CD4-positive, alpha-beta T cell treated with Interleukin-10 for 1 hour (primary cell): Measurements from ENCODE around the gene TACC2.
A peak's percentile ranks its signal among the peaks of the same experiment; 100 is the strongest.

Experiments used
- DNase-seq: peaks from one replicate; pipeline ENCODE4 v3.0.0-alpha.2; 2020

TACC2 gene

GRCh38 chr10:122286867-122287266 lies 297.9 kb downstream of the TACC2 start:
- no peak for DNase-seq

DNA sequence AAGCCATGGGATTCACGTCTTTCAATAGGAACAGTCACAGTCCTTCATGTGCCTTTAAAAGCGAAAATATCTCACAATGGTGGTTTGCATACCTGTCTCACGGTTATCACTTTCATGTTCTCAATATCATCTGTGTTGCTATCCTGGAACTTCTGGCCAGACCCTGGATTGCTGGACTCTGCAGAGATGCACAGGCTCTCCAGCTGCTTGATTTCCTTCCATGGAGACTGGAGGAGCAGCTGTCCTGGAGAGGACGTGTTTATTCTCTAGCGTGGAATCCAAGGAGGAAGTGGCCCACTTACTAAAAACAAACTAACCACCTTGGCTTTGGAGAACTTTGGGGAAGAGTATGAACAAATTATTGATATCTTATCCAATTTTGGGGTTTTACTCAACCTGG lies 298.6 kb downstream of the TACC2 start:
- DNase-seq, result no peak

GRCh38 chr10:122288262-122288661 lies 299.3 kb downstream of the TACC2 start:
- no peak for DNase-seq

GRCh38 chr10:122288917-122289316 lies 300.0 kb downstream of the TACC2 start:
- DNase-seq, result no peak

DNA sequence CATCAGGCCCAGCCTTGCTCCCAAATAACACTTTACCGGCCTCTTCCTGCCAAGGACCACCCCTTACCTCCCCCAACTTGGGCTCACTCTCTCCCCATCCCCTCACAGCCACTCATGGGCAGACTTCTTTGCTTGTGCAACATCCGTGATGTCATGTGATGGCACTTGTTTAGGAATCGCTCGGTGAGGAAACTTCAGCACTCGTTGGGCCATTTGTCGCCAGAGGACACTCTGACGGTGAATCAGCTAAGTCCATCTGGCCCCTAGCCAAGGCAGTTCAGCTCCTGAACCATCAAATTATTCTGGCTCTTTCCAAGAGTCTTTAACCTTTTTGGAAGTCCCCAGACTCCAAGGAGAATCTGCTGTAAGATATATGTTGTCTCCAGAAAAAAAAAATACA lies 301.4 kb downstream of the TACC2 start:
- no peak for DNase-seq

DNA sequence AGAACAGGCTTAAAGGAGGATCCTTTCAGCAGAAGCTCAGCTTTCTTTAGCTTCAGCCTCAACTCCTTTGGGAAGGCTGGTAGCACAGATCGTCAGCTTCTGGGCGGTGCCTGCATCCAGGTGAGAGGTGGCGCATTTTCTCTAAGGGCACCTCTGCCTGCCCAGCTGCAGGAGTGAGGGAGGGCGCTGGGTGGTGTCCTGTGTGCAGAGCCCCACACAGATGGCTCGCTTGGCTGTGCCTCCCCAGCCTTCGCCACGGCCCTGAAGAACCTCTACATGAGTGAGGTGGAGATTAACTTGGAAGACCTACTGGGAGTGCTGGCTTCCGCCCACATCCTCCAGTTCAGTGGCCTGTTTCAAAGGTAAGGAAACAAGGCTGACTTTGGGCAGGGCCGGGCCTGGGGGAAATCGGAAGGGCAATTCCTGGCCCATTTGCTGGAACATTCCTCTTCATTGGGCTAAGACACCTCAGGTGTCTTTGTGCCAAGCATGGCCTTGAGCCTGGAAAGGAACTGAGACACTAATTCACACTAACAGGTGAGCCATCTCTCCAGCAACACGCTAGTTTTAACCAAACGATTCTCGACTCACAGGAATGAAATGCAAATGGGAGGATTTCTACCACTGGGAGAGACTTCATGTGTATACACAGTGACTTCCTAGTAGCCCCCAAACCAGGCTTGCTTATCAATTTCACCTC lies 302.0 kb downstream of the TACC2 start:
- no peak for DNase-seq

DNA sequence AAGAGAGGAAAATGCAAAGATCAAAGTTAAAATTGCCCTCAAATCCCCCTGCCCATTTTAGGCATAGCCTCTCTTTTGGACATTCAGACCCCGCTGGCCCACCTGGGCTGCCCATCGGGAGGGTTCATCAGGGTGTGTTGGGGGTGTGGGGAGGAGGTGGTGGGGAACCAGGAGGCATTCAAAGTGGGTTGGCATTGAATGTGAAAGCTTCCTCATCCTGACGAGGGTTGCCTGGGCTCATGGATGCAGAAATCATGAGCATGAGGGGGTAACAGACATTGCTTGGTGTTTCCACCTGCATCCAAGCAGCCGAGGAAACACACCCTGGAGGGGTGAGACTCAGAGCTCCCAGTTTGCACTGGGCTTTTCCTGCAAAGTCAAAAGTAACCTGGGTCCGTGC lies 302.8 kb downstream of the TACC2 start:
- no peak for DNase-seq

DNA sequence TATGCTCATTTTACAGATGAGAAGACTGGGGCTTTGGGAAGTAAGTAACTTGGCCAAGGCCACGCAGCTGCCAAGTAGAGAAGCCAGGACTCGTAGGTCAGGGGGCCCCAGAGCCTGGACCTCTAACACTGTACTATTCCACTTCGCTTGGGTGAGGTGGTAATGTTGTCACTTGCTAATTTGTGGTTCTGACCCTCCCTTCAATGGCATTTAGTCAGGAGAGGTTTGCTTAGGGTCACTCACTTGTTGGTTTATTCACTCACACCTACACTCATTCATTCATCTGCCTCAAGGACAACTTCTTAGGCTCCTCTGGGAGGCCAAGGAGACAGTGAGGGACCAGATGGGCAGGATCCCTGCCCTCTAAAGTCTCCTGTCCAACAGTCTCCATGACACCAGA lies 303.4 kb downstream of the TACC2 start:
- no peak for DNase-seq

GRCh38 chr10:122293156-122293960 lies 304.4 kb downstream of the TACC2 start:
- DNase-seq, result no peak

GRCh38 chr10:122293961-122294380 lies 305.0 kb downstream of the TACC2 start:
- no peak for DNase-seq

DNA sequence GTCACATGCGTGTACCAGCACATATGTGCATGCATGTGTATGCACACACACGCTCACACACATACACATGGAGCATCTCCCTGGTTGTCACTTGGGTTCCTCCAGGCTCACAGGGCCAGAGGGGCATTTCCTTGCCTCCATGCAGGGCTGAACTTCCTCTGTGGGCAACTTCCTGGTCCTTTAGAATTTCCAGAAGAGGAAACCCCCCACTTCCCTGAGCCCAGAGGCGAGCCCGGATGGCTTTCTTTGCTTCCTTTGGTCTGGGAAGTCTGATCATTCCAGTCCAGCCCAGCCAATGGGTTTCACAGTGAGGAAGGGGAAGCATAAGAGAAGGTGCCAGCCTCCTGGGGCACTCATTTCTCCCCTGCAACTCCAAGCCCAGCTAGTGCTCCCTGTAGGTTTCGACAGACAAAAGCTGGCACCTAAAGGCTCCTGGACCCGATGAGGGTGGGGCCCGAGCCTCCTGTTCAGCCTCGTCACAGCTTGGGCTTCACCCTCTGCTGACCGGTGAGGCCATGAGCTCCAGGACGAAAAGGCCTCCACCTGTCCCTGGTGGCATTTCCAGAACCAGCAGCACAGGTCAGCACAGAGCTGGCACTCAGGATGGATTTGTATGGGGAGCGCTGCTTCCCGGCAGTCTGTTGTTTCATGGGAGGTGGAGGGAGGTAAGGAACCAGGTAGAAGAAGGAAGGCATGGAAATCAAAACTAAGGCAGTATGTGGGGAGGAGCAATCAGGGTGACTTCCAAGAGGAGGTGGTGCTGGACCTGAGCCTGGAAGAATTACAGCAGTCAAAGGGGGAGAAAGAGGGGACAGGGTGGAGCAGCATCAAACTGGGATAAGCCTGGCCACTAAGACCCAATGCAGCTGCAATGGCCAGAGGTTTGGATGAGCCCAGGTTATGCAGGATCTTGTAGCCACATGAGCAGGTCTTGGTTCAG lies 305.8 kb downstream of the TACC2 start:
- DNase-seq, result no peak

DNA sequence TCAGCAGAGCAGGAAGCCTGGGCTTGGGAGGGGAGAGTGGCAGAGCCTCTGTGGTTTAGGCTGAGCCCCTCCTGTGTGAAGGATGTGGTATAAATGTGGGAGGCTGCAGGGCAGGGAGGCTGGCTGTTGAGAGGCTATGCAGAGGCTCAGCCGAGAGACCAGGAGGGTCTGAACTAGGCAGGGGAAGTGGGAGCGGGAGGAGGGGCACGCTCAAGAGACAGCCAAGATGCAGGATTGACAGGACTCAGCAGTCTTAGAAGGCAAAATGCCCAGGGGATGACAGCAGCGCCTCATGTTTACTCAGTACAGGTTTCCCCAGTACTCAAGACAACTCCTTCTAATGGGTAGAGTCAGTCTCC lies 306.5 kb downstream of the TACC2 start:
- DNase-seq, result no peak

GRCh38 chr10:122296363-122297120 lies 307.6 kb downstream of the TACC2 start:
- no peak for DNase-seq

DNA sequence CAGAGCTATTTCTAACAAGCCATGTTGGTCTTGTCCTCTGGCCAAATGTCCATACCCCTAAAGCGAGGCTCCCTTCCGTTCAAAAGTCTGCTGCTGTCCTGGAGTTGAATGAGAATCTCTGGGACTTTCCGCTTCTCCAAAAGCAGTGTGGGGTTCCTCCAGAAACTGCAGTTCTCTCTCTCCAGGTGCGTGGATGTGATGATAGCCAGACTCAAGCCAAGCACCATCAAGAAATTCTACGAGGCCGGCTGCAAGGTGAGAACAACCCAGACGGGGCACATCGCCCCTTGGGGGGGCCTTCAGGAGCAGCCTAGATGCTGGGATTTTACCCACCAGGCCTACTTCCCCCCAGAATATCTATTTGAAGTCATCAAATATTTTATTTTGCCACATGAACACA lies 308.6 kb downstream of the TACC2 start:
- DNase-seq, result no peak

- DNase-seq, result no peak
Measured at GRCh38 chr10:122298206-122298597, 309.2 kb downstream of the TACC2 start.

- DNase-seq, result peak; percentile 65
Measured at GRCh38 chr10:122298598-122299301, 309.8 kb downstream of the TACC2 start.

DNA sequence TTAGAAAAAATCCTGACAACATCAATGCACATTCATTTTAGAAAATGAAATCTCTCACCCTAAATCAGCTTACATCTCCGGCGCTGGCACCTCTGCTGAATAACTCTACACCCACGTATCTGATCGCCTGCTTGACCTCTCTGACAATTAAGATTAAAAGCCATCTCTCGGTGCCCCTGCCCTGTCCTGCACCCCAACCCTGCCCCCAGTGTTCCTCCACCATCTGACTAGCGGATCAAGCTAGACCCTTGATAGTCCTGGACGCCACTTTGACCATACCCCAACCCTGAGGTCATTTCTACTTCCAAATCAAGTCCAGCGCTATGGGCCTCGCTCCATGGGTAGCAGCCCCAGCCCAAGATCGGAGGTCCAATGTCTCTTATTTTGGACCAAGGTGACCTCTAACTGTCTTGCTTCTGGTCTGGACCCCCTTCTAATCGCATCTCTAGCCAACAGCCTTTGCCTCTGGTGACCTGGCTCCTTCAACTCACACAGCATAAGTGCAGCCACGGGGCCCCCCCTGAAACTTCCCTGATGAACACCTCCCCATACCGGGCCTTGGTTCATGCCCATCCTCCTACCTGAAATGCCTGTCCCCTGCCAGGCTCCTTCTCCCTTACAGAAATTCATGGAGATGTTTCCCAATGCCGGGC lies 310.6 kb downstream of the TACC2 start:
- DNase-seq, result no peak

- DNase-seq, result no peak
Measured at GRCh38 chr10:122301055-122301810, 312.3 kb downstream of the TACC2 start.

- no peak for DNase-seq
Measured at GRCh38 chr10:122301811-122302115, 312.8 kb downstream of the TACC2 start.

DNA sequence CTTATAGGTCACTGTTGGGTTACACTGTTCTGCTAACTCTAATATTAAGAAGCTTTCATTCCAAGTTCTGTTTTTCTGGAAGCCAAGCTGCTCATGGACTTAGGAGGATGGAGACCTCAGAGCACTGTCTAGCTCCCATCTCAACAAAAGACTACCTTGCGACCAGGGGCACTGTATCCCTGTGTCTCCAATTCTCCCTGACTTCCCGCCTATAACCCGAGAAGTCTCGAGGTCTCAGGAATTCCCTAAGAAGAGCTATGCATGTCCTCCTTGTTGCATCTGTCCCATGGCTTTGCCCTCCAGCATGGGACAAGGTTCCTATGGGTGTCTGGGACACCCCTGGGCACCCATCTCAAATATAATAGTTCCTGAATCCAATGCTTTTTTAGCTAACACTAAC lies 313.4 kb downstream of the TACC2 start:
- DNase-seq, result no peak
